ENCODE data around the gene RHBDD2. TPM values are rescaled to one million over a fixed set of nuclear protein-coding genes. Genes with fewer than 3 reads are reported as not detected.
"Not testable (repeated sequence)": the region's sequence is repeated elsewhere in the genome, so short reads cannot be mapped to it uniquely, and the experiment has no call there.

The RHBDD2 gene
- total RNA-seq (10 to 100 TPM; 47.1 to 53.2 TPM), polyA plus RNA-seq (100 to 1,000 TPM; 108 to 119 TPM)

DNA sequence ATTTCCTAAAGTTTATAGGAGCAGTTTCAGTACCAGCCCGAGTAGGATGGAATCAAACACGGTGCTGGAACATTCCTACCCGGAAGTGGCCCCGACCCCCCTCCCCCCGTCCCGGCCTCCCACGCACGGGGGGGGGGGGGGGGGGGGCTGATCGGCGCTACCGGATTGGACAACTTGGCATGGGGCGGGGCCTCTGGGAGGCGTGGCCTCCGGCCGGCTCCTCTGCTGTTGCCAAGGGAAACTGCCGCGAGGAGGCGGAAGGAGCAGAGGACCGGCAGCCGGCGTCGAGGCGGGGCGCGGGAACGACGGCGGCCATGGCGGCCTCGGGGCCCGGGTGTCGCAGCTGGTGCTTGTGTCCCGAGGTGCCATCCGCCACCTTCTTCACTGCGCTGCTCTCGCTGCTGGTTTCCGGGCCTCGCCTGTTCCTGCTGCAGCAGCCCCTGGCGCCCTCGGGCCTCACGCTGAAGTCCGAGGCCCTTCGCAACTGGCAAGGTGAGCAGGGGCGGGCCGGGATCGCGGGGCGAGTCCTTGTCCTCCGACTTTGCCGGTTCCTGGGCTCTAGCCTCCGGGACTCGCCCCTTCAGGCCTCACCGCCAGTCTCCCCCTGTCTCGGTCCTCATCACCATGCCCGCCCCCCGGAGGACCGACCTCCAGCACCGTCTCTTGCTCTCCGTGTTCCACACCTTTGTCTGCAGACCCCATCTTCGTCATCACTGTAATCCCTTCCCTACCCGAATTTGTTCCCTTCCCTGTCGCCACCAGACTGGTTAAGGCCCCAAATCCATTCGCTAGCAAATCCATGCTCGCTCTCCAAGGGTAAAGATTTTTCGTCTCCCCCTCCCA is at the start of gene RHBDD2:
Gene RHBDD2, plus strand, starts transcription at position 266 of the 843 bp plus-strand sequence. Its CDS starts 49 bp downstream, at position 315.
- Histone ChIP-seq H3K4me1 (ENCODE audit: insufficient read depth, low read length) (peaks cover 25% of the 10 kb centered on the region), H3K27ac (ENCODE audit: low read depth, low read length) (peak within 1 kb of the TSS; percentile 91), H3K36me3 (ENCODE audit: insufficient read depth, low read length) (peaks cover 22% of the 10 kb centered on the region), H3K4me3 (ENCODE audit: low read length in 2 of 2) (peak within 1 kb of the TSS; percentile 89 to 94), H3K27me3 (ENCODE audit: insufficient read depth, low read length) (no peaks in the 10 kb centered on the region), H3K9me3 (ENCODE audit: control insufficient read depth in 1 of 2, low read length in 2 of 2) (no peaks in the 10 kb centered on the region)
- POLR2A ChIA-PET (ENCODE audit: partially characterized antibody), result interaction anchor here (0.6 to 3.3 kb wide), 10 partner anchors 10 to 473 kb away, joined by 3 to 62 read pairs (median 4); partner anchors contain the start of genes MDH2, POR, STYXL1 and TMEM120A
- CTCF ChIA-PET (ENCODE audit: partially characterized antibody), result interaction anchor here (1.4 kb wide), 2 partner anchors 10 to 142 kb away, joined by 4 to 6 read pairs; no protein-coding TSS in a partner anchor
- peak within 1 kb of the TSS; percentile 96 to 100 (median 98) for H3K27ac Mint-ChIP-seq
- intact Hi-C loops (cut with micrococcal nuclease), result loop anchor here (1.0 kb wide), 3 partner anchors 35 to 480 kb away; partner anchors contain the start of gene TMEM120A
- DNase-seq, result peak; percentile 90 to 96 (median 93)
- peak within 1 kb of the TSS; percentile 91 to 99 (median 98) for H3K4me3 Mint-ChIP-seq
- H3K36me3 Mint-ChIP-seq, result peaks cover 10 to 41% of the 10 kb centered on the region in 2 donors
- peaks cover 23 to 39% (median 32%) of the 10 kb centered on the region in 4 donors for H3K4me1 Mint-ChIP-seq
- H3K9me3 Mint-ChIP-seq, result no peaks in the 10 kb centered on the region
- H3K27me3 Mint-ChIP-seq, result no peaks in the 10 kb centered on the region

DNA sequence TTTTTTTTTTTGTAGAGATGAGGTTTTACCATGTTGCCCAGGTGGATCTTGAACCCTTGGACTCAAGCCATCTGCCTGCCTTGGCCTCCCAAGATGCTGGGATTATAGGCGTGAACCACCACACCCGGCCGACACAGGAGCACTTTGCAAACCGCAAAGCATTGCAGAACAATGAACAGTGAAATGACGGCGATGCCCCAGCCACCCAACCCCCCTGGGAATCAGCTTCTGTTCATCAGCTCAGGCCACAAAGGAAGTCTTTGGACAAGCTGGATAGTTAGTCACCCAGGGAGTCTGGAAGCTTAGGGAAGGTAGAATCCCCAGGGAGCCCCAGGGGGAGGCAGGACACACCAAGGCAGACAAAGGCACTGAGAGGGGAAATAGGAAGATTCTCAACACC is 49.2 kb upstream of the RHBDD2 start:
- H3K4me3 Mint-ChIP-seq; H3K36me3 ChIP-seq (ENCODE audit: insufficient read depth, low read length); H3K4me3 ChIP-seq (ENCODE audit: low read length in 2 of 2); H3K36me3 Mint-ChIP-seq; H3K27me3 Mint-ChIP-seq; H3K9me3 Mint-ChIP-seq; intact Hi-C loops (cut with micrococcal nuclease); H3K9me3 ChIP-seq (ENCODE audit: control insufficient read depth in 1 of 2, low read length in 2 of 2); H3K4me1 Mint-ChIP-seq; H3K27ac Mint-ChIP-seq; POLR2A ChIA-PET (ENCODE audit: partially characterized antibody); CTCF ChIA-PET (ENCODE audit: partially characterized antibody); DNase-seq; H3K27ac ChIP-seq (ENCODE audit: low read depth, low read length); H3K4me1 ChIP-seq (ENCODE audit: insufficient read depth, low read length); H3K27me3 ChIP-seq (ENCODE audit: insufficient read depth, low read length): not testable (repeated sequence)

DNA sequence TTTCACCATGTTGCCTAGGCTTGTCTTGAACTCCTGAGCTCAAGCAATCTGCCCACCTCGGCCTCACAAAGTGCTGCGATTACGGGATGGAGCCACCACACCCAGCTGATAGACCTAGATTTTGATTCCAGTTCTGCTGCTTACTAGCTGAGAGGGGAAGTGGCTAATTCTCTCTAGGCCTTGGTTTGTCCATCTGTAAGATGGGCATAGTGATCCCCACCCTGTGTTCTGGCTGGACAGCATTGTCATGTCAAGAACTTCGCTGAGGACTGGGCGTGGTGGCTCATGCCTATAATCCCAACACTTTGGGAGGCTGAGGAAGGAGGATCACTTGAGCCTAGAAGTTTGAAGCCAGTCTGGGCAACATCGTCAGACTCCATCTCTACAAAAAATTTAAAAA is 47.9 kb upstream of the RHBDD2 start:
- no peaks in the 10 kb centered on the region for H3K4me1 ChIP-seq (ENCODE audit: insufficient read depth, low read length)
- ChIA-PET CTCF (ENCODE audit: partially characterized antibody) (no interaction called here), POLR2A (ENCODE audit: partially characterized antibody) (no interaction called here)
- no peaks in the 10 kb centered on the region for H3K27me3 ChIP-seq (ENCODE audit: insufficient read depth, low read length)
- no peaks in the 10 kb centered on the region for H3K36me3 ChIP-seq (ENCODE audit: insufficient read depth, low read length)
- H3K27ac ChIP-seq (ENCODE audit: low read depth, low read length), result no peak overlapping the region
- no peak for DNase-seq
- H3K4me3 ChIP-seq (ENCODE audit: low read length in 2 of 2), result no peak overlapping the region
- Mint-ChIP-seq H3K36me3 (no peaks in the 10 kb centered on the region), H3K4me3 (no peak overlapping the region), H3K9me3 (no peaks in the 10 kb centered on the region), H3K4me1 (no peaks in the 10 kb centered on the region), H3K27me3 (peaks cover 1% of the 10 kb centered on the region in 2 donors), H3K27ac (no peak overlapping the region)
- H3K9me3 ChIP-seq (ENCODE audit: control insufficient read depth in 1 of 2, low read length in 2 of 2), result no peaks in the 10 kb centered on the region
- intact Hi-C loops (cut with micrococcal nuclease), result no loop called here

DNA sequence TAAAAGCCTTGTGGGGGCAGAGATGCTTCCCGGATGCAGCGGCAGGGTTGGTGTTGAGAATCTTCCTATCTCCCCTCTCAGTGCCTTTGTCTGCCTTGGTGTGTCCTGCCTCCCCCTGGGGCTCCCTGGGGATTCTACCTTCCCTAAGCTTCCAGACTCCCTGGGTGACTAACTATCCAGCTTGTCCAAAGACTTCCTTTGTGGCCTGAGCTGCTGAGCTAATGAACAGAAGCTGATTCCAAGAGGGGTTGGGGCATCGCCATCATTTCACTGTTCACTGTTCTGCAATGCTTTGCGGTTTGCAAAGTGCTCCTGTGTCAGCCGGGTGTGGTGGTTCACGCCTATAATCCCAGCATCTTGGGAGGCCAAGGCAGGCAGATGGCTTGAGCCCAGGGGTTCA is 45.2 kb upstream of the RHBDD2 start:
- H3K9me3 Mint-ChIP-seq; H3K27ac Mint-ChIP-seq; H3K36me3 ChIP-seq (ENCODE audit: insufficient read depth, low read length); H3K27me3 ChIP-seq (ENCODE audit: insufficient read depth, low read length); H3K4me1 ChIP-seq (ENCODE audit: insufficient read depth, low read length); intact Hi-C loops (cut with micrococcal nuclease); H3K4me3 Mint-ChIP-seq; H3K36me3 Mint-ChIP-seq; H3K9me3 ChIP-seq (ENCODE audit: control insufficient read depth in 1 of 2, low read length in 2 of 2); H3K27ac ChIP-seq (ENCODE audit: low read depth, low read length); CTCF ChIA-PET (ENCODE audit: partially characterized antibody); DNase-seq; H3K4me1 Mint-ChIP-seq; H3K4me3 ChIP-seq (ENCODE audit: low read length in 2 of 2); H3K27me3 Mint-ChIP-seq; POLR2A ChIA-PET (ENCODE audit: partially characterized antibody): not testable (repeated sequence)

DNA sequence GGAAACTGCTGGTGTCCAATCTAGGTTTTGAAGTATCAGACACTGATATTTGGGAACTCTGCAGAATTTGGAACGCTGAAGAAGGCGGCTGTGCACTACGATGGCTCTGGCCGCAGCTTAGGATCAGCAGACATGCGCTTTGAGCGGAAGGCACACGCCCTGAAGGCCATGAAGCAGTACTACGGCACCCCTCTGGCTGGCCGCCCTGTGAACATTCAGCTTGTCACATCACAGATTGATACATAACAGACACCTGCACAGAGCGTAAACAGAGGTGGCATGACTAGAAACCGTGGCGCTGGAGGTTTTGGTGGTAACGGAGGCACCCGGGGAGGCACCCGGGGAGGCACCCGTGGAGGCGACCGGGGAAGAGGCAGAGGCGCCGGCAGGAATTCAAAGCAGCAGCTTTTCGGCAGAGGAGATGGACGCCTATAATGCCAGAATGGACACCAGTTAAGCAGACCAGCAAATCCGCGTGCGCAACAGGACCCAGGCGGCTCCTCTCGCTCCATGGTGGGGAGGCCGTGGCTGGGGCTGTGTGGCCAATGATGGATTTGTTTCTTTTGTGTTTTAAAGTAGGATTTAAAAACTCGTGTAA is 43.0 kb upstream of the RHBDD2 start:
- H3K4me1 Mint-ChIP-seq, result no peaks in the 10 kb centered on the region
- H3K4me3 Mint-ChIP-seq, result no peak overlapping the region
- Histone ChIP-seq H3K4me3 (ENCODE audit: low read length in 2 of 2) (no peak overlapping the region), H3K4me1 (ENCODE audit: insufficient read depth, low read length) (no peaks in the 10 kb centered on the region), H3K27me3 (ENCODE audit: insufficient read depth, low read length) (no peaks in the 10 kb centered on the region), H3K9me3 (ENCODE audit: control insufficient read depth in 1 of 2, low read length in 2 of 2) (no peaks in the 10 kb centered on the region), H3K36me3 (ENCODE audit: insufficient read depth, low read length) (no peaks in the 10 kb centered on the region), H3K27ac (ENCODE audit: low read depth, low read length) (no peak overlapping the region)
- DNase-seq, result no peak
- intact Hi-C loops (cut with micrococcal nuclease), result no loop called here
- no peaks in the 10 kb centered on the region for H3K9me3 Mint-ChIP-seq
- H3K36me3 Mint-ChIP-seq, result no peaks in the 10 kb centered on the region
- peaks cover 0 to 1% of the 10 kb centered on the region in 2 donors for H3K27me3 Mint-ChIP-seq
- ChIA-PET POLR2A (ENCODE audit: partially characterized antibody) (no interaction called here), CTCF (ENCODE audit: partially characterized antibody) (no interaction called here)
- no peak overlapping the region for H3K27ac Mint-ChIP-seq

DNA sequence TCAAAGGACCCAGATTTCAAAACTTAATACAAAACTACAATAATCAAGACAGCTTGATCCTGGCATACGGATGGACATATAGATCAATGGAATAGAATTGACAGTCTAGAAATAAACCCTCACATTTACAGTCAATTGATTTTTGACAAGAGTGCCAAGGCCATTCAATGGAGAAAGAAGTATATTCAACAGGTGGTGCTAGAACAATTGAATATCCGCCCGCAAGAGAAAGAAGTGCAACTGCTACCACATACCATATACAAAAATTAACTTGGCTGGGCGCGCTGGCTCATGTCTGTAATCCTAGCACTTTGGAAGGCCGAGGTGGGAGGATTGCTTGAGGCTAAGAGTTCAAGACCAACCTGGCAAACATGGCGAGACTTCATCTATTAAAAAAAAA is 42.0 kb upstream of the RHBDD2 start:
- H3K27ac ChIP-seq (ENCODE audit: low read depth, low read length), result no peak overlapping the region
- intact Hi-C loops (cut with micrococcal nuclease), result no loop called here
- no peak for DNase-seq
- Mint-ChIP-seq H3K9me3 (no peaks in the 10 kb centered on the region), H3K4me1 (no peaks in the 10 kb centered on the region), H3K36me3 (no peaks in the 10 kb centered on the region), H3K27me3 (peaks cover 0 to 1% of the 10 kb centered on the region in 2 donors), H3K4me3 (no peak overlapping the region), H3K27ac (no peak overlapping the region)
- no peaks in the 10 kb centered on the region for H3K36me3 ChIP-seq (ENCODE audit: insufficient read depth, low read length)
- no peaks in the 10 kb centered on the region for H3K9me3 ChIP-seq (ENCODE audit: control insufficient read depth in 1 of 2, low read length in 2 of 2)
- no peaks in the 10 kb centered on the region for H3K4me1 ChIP-seq (ENCODE audit: insufficient read depth, low read length)
- ChIA-PET POLR2A (ENCODE audit: partially characterized antibody) (no interaction called here), CTCF (ENCODE audit: partially characterized antibody) (no interaction called here)
- no peaks in the 10 kb centered on the region for H3K27me3 ChIP-seq (ENCODE audit: insufficient read depth, low read length)
- H3K4me3 ChIP-seq (ENCODE audit: low read length in 2 of 2), result no peak overlapping the region

DNA sequence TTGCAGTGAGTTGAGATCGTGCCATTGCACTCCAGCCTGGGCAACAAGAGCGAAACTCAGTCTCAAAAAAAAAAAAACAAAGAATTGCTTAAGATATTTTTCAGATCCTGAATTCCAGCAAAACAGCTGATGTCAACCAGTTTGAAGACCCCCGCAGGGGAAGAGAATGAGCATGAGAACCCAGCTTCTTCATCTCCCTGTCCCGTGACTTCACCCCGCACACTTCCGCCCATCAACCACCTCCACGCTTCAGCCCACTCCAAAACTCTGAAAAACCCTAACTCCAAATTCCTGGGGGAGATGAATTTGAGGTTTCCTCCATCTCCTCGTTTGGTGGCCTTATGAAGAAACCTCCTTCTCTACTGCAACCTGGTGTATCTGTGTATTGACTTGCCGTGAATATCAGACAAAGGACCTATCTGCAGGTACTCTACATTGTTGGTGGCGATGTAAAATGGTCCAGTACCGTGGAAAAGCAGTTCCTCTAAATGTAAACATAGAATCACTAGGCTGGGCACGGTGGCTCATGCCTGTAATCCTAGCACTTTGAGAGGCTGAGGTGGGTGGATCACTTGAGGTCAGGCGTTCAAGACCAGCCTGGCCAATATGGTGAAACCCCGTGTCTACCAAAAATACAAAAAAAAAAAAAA is 40.4 kb upstream of the RHBDD2 start:
- H3K9me3 Mint-ChIP-seq; H3K4me1 Mint-ChIP-seq; H3K27me3 ChIP-seq (ENCODE audit: insufficient read depth, low read length); H3K4me3 ChIP-seq (ENCODE audit: low read length in 2 of 2); intact Hi-C loops (cut with micrococcal nuclease); H3K27me3 Mint-ChIP-seq; H3K4me1 ChIP-seq (ENCODE audit: insufficient read depth, low read length); H3K36me3 ChIP-seq (ENCODE audit: insufficient read depth, low read length); H3K27ac ChIP-seq (ENCODE audit: low read depth, low read length); H3K4me3 Mint-ChIP-seq; DNase-seq; H3K36me3 Mint-ChIP-seq; POLR2A ChIA-PET (ENCODE audit: partially characterized antibody); H3K9me3 ChIP-seq (ENCODE audit: control insufficient read depth in 1 of 2, low read length in 2 of 2); H3K27ac Mint-ChIP-seq: not testable (repeated sequence)
- CTCF ChIA-PET (ENCODE audit: partially characterized antibody), result interaction anchor here (0.6 kb wide), 1 partner anchor 1660 kb away, joined by 3 read pairs; no protein-coding TSS in a partner anchor
